Measurements from ENCODE around the gene FAM89A. TPM values are rescaled to one million over a fixed set of nuclear protein-coding genes. Genes with fewer than 3 reads are reported as not detected.

FAM89A gene
- total and polyA plus RNA-seq, 2 donors (not counting 3 experiments of a cell fraction or from before 2014, with no cell fraction given), result 21.0 to 24.0 TPM

GRCh38 chr1:230986976-230987375 is 53.1 kb downstream of the FAM89A start:
- no TSS peak for BruUV-seq (replicated peaks)
- FAIRE-seq, result no peak
- Histone ChIP-seq H3K4me3 (replicated peaks in 1 of 3; ENCODE audit: insufficient read depth in 1 of 3, low read depth in 1 of 3, low read length in 3 of 3) (no peak overlapping the region), H3K4me2 (ENCODE audit: insufficient read depth, low read length) (no peak overlapping the region), H3K27ac (ENCODE audit: insufficient read depth, low read depth, low read length) (no peak overlapping the region), H3K9me1 (replicated peaks; ENCODE audit: control insufficient read depth, extremely low read depth, insufficient read depth, low read length) (no peaks in the 10 kb centered on the region), H3K79me2 (ENCODE audit: control insufficient read depth, insufficient read depth, low read length) (no peaks in the 10 kb centered on the region), H3K9ac (replicated peaks; ENCODE audit: extremely low read depth, insufficient read depth, low read length) (no peak overlapping the region), H3K9me3 (replicated peaks; ENCODE audit: control insufficient read depth, insufficient read depth, low read length) (no peaks in the 10 kb centered on the region), H3K4me1 (ENCODE audit: control insufficient read depth, extremely low read depth, insufficient read depth, low read length) (no peaks in the 10 kb centered on the region), H3K27me3 (ENCODE audit: control insufficient read depth in 2 of 2, insufficient read depth in 2 of 2, low read length in 2 of 2) (no peaks in the 10 kb centered on the region), H3K36me3 (ENCODE audit: control insufficient read depth in 2 of 2, extremely low read depth in 1 of 2, insufficient read depth in 2 of 2, low read length in 2 of 2) (peaks cover 1 to 3% of the 10 kb centered on the region in 2 experiments), H4K20me1 (replicated peaks; ENCODE audit: control insufficient read depth, extremely low read depth, insufficient read depth, low read length) (no peaks in the 10 kb centered on the region), H2AFZ (ENCODE audit: low read depth, low read length) (no peak overlapping the region)
- TF ChIP-seq MYC (IDR thresholded peaks at IDR 0.05; ENCODE audit: low read depth, low read length) (no peak), JUN (IDR thresholded peaks at IDR 0.05; ENCODE audit: borderline replicate concordance, insufficient read depth, insufficient read length, low read depth) (no peak), POLR2AphosphoS5 (IDR thresholded peaks at IDR 0.05; ENCODE audit: insufficient read depth, low read depth, low read length) (no peak), MAX (IDR thresholded peaks at IDR 0.05; ENCODE audit: insufficient read depth, insufficient read length) (no peak)
- DNase-seq (ENCODE audit: low read depth, low spot score), result no peak
- intact Hi-C loops (cut with micrococcal nuclease) (no loop called here), dilution Hi-C loops (cut with MboI; ENCODE audit: extremely low pct_ligation_motif_present, low sequenced_read_pairs) (no loop called here)
- POLR2A ChIA-PET, result no interaction called here
- CTCF ChIA-PET, result no interaction called here

- TF ChIP-seq JUN (IDR thresholded peaks at IDR 0.05; ENCODE audit: borderline replicate concordance, insufficient read depth, insufficient read length, low read depth) (no peak), EZH2 (IDR thresholded peaks at IDR 0.05; ENCODE audit: borderline replicate concordance, low read depth, low read length, severe bottlenecking) (no peak), GATA2 (IDR thresholded peaks at IDR 0.05; ENCODE audit: insufficient read depth, insufficient read length, low read depth, low read length) (no peak), MAX (IDR thresholded peaks at IDR 0.05; ENCODE audit: insufficient read depth, insufficient read length) (no peak), CTCF (IDR thresholded peaks at IDR 0.05; ENCODE audit: extremely low read depth in 1 of 2, insufficient read depth in 1 of 2, low read depth in 1 of 2, low read length in 2 of 2) (no peak), FOS (IDR thresholded peaks at IDR 0.05; ENCODE audit: borderline replicate concordance, insufficient read depth, low read length) (no peak), POLR2A (IDR thresholded peaks at IDR 0.05; ENCODE audit: low read depth, low read length) (no peak), POLR2AphosphoS5 (IDR thresholded peaks at IDR 0.05; ENCODE audit: insufficient read depth, low read depth, low read length) (no peak), MYC (IDR thresholded peaks at IDR 0.05; ENCODE audit: low read depth, low read length) (no peak)
- H3K9me3 ChIP-seq (replicated peaks; ENCODE audit: control insufficient read depth, insufficient read depth, low read length), result no peaks in the 10 kb centered on the region
- no peaks in the 10 kb centered on the region for H3K4me1 ChIP-seq (ENCODE audit: control insufficient read depth, extremely low read depth, insufficient read depth, low read length)
- H3K27ac ChIP-seq (ENCODE audit: insufficient read depth, low read depth, low read length), result no peak overlapping the region
- DNase-seq (ENCODE audit: low read depth, low spot score) (no peak), FAIRE-seq (no peak)
- H3K79me2 ChIP-seq (ENCODE audit: control insufficient read depth, insufficient read depth, low read length), result peaks cover 2% of the 10 kb centered on the region
- no peak overlapping the region for H3K4me3 ChIP-seq (replicated peaks in 1 of 3; ENCODE audit: insufficient read depth in 1 of 3, low read depth in 1 of 3, low read length in 3 of 3)
- dilution Hi-C loops (cut with MboI; ENCODE audit: extremely low pct_ligation_motif_present, low sequenced_read_pairs) (no loop called here), intact Hi-C loops (cut with micrococcal nuclease) (no loop called here)
- H3K36me3 ChIP-seq (ENCODE audit: control insufficient read depth in 2 of 2, extremely low read depth in 1 of 2, insufficient read depth in 2 of 2, low read length in 2 of 2), result no peaks in the 10 kb centered on the region
- H4K20me1 ChIP-seq (replicated peaks; ENCODE audit: control insufficient read depth, extremely low read depth, insufficient read depth, low read length), result no peaks in the 10 kb centered on the region
- no TSS peak for BruUV-seq (replicated peaks)
- H3K9ac ChIP-seq (replicated peaks; ENCODE audit: extremely low read depth, insufficient read depth, low read length), result no peak overlapping the region
- no peaks in the 10 kb centered on the region for H3K9me1 ChIP-seq (replicated peaks; ENCODE audit: control insufficient read depth, extremely low read depth, insufficient read depth, low read length)
- no peak overlapping the region for H3K4me2 ChIP-seq (ENCODE audit: insufficient read depth, low read length)
- ChIA-PET POLR2A (no interaction called here), CTCF (interaction anchor here (0.9 kb wide), 1 partner anchor 13 kb away, joined by 3 read pairs; no protein-coding TSS in a partner anchor)
- no peak overlapping the region for H2AFZ ChIP-seq (ENCODE audit: low read depth, low read length)
- no peaks in the 10 kb centered on the region for H3K27me3 ChIP-seq (ENCODE audit: control insufficient read depth in 2 of 2, insufficient read depth in 2 of 2, low read length in 2 of 2)
Observed at GRCh38 chr1:230985711-230986110, 54.3 kb downstream of the FAM89A start.

Measured in endothelial cell of umbilical vein (primary cell).